Mammary epithelial cell (primary cell): Measurements from ENCODE around the gene CCSER2.

ENCODE experiments used
- CTCF ChIP-seq, 2 donors: IDR thresholded peaks in 1 of 2; conservative IDR thresholded peaks in 1 of 2; 2 replicates each; pipeline ENCODE4 v1.5.1; 2011 to 2012; ENCODE audit warnings: inconsistent platforms in 2 of 2, low read length in 2 of 2, mild to moderate bottlenecking in 2 of 2, control low read depth in 1 of 2, low read depth in 1 of 2; ENCODE audit not compliant: insufficient read depth in 1 of 2; ENCODE audit errors: extremely low read depth in 1 of 2
- EZH2 ChIP-seq: IDR thresholded peaks from 2 replicates; pipeline ENCODE4 v1.6.1; 2012; ENCODE audit warnings: low read length, inconsistent platforms, borderline replicate concordance

- TF ChIP-seq CTCF (conservative IDR thresholded peaks at IDR 0.05 in 1 of 2, IDR thresholded peaks at IDR 0.05 in 1 of 2; ENCODE audit: extremely low read depth in 1 of 2, insufficient read depth in 1 of 2, low read depth in 1 of 2, low read length in 2 of 2) (no peak), EZH2 (no peak)
Measured at GRCh38 chr10:84563355-84563754, 235.0 kb downstream of the CCSER2 start.
